Mammary microvascular endothelial cell (primary cell): Measurements from ENCODE around the gene CCNJL. TPM values are rescaled to one million over a fixed set of nuclear protein-coding genes. Genes with fewer than 3 reads are reported as not detected.

Experiments
- total RNA-seq: library from RNA; depleted of rRNA; stranded (reverse); fragments of >200 nt; gene quantifications from 2 replicates; pipeline ENCODE4 v1.2.3, GENCODE V29; 2015

CCNJL gene
- total RNA-seq: 4.9 and 5.6 TPM in 2 replicates

GRCh38 chr5:160312134-160312959 is at the start of gene CCNJL:
TSS of gene CCNJL (minus strand) at chr5:160312564. CDS start at chr5:160311923, 641 bp downstream.

GRCh38 chr5:160229190-160229742 is 83.1 kb downstream of the CCNJL start, which contains the start of gene FABP6:
TSS of gene FABP6 (plus strand) at chr5:160229506. CDS start at chr5:160229558, 52 bp downstream.

Other genes with a start within 250 kb of the CCNJL start
- gene PWWP2A, start 193.1 kb downstream of the CCNJL start, total RNA-seq: 19.1 and 28.6 TPM in 2 replicates
- gene FABP6, start 83.1 kb downstream of the CCNJL start, total RNA-seq: not detected in 2 replicates
- 0.07 and 0.20 TPM in 2 replicates for gene C1QTNF2, start 58.1 kb upstream of the CCNJL start, total RNA-seq
- 2.3 and 4.3 TPM in 2 replicates for gene FAM200C, start 87.5 kb upstream of the CCNJL start, total RNA-seq
- gene SLU7, start 106.5 kb upstream of the CCNJL start, total RNA-seq: 34.7 and 41.4 TPM in 2 replicates
- gene PTTG1, start 109.3 kb upstream of the CCNJL start, total RNA-seq: 204 and 249 TPM in 2 replicates